ENCODE measurements around the gene SLC51B.
"Not testable (repeated sequence)": the region's sequence is repeated elsewhere in the genome, so short reads cannot be mapped to it uniquely, and the experiment has no call there.

SLC51B gene

GRCh38 chr15:65037309-65037708 lies 7.9 kb upstream of the SLC51B start:
- ChIA-PET POLR2A (no interaction called here), CTCF (no interaction called here)
- no peak for DNase-seq (ENCODE audit: extremely low spot score)
- TF ChIP-seq BHLHE40 (IDR thresholded peaks at IDR 0.05; ENCODE audit: borderline replicate concordance) (no peak), LEF1 (IDR thresholded peaks at IDR 0.05; ENCODE audit: borderline replicate concordance) (no peak), CTBP1 (IDR thresholded peaks at IDR 0.05; ENCODE audit: borderline replicate concordance) (no peak), HDGF (IDR thresholded peaks at IDR 0.05; ENCODE audit: borderline replicate concordance) (no peak), FOXA1 (IDR thresholded peaks at IDR 0.05) (no peak), TARDBP (IDR thresholded peaks at IDR 0.05) (no peak), ARNT (IDR thresholded peaks at IDR 0.05) (no peak), FOXK2 (IDR thresholded peaks at IDR 0.05) (no peak), ELF4 (IDR thresholded peaks at IDR 0.05) (no peak), ZNF384 (IDR thresholded peaks at IDR 0.05) (no peak), SUZ12 (IDR thresholded peaks at IDR 0.05) (no peak), L3MBTL2 (conservative IDR thresholded peaks at IDR 0.05) (no peak), PKNOX1 (IDR thresholded peaks at IDR 0.05) (no peak)

DNA sequence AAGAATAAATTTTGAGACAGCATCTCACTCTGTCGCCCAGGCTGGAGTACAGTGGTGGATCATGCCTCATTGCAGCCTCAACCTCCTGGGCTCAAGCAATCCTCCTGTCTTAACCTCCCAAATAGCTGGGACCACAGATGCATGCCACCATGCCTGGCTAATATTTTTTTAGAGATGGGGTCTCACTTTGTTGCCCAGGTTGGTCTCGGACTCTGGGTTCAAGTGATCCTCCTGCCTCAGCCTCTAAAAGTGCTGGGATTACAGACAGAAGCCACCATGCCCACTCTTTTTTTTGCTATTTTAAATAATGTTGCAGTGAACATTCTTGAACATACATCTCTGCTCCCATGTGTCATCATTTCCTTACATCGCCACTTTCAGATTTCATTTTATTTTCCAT lies 6.8 kb upstream of the SLC51B start:
- CTCF ChIA-PET = interaction anchor here (0.7 kb wide), 1 partner anchor 16 kb away, joined by 4 read pairs; no protein-coding TSS in a partner anchor
- POLR2A ChIA-PET = no interaction called here
- DNase-seq (ENCODE audit: extremely low spot score) = no peak
- TF ChIP-seq TARDBP (IDR thresholded peaks at IDR 0.05) (no peak), FOXM1 (IDR thresholded peaks at IDR 0.05; ENCODE audit: borderline replicate concordance) (no peak), CTBP1 (IDR thresholded peaks at IDR 0.05; ENCODE audit: borderline replicate concordance) (no peak), NFRKB (IDR thresholded peaks at IDR 0.05) (no peak), FOXK2 (IDR thresholded peaks at IDR 0.05) (no peak), SUZ12 (IDR thresholded peaks at IDR 0.05) (no peak), FOXA1 (IDR thresholded peaks at IDR 0.05) (no peak), SP1 (IDR thresholded peaks at IDR 0.05) (no peak), ARNT (IDR thresholded peaks at IDR 0.05) (no peak), L3MBTL2 (conservative IDR thresholded peaks at IDR 0.05) (no peak)

DNA sequence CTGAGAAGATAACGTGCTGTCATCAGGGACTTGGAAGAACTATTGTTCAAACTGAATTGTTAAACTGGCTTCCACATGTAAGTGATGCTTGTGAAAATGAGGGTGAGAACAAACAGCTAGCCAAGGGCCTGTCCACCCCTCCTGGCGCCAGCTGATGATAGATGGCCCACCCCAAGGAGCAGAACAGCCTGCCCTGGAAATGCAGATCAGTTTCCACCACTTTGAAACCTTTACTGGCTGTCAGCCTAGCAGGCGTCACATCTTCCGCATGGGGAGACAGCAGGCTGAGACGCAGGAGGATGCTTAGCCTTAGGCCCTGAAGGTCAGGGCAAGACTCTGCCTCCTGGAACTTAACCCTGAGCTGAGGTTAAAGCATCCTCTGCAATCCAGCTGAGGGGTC lies 6.4 kb upstream of the SLC51B start:
- ChIA-PET CTCF (no interaction called here), POLR2A (no interaction called here)
- TF ChIP-seq ARNT (IDR thresholded peaks at IDR 0.05) (no peak), SP1 (IDR thresholded peaks at IDR 0.05) (no peak), LEF1 (IDR thresholded peaks at IDR 0.05; ENCODE audit: borderline replicate concordance) (no peak), L3MBTL2 (conservative IDR thresholded peaks at IDR 0.05) (no peak), FOXA1 (IDR thresholded peaks at IDR 0.05) (no peak), HDGF (IDR thresholded peaks at IDR 0.05; ENCODE audit: borderline replicate concordance) (no peak), TARDBP (IDR thresholded peaks at IDR 0.05) (no peak), PKNOX1 (IDR thresholded peaks at IDR 0.05) (no peak), BHLHE40 (IDR thresholded peaks at IDR 0.05; ENCODE audit: borderline replicate concordance) (no peak), FOXM1 (IDR thresholded peaks at IDR 0.05; ENCODE audit: borderline replicate concordance) (no peak), ZNF384 (IDR thresholded peaks at IDR 0.05) (no peak), FOXK2 (IDR thresholded peaks at IDR 0.05) (no peak), SUZ12 (IDR thresholded peaks at IDR 0.05) (no peak), CTBP1 (IDR thresholded peaks at IDR 0.05; ENCODE audit: borderline replicate concordance) (no peak)
- DNase-seq (ENCODE audit: extremely low spot score) = no peak

- ChIA-PET POLR2A (no interaction called here), CTCF (no interaction called here)
- no peak for TF ChIP-seq ZNF384 (IDR thresholded peaks at IDR 0.05)
- no peak for TF ChIP-seq ARNT (IDR thresholded peaks at IDR 0.05)
- TF ChIP-seq PKNOX1 (IDR thresholded peaks at IDR 0.05) = no peak
- TF ChIP-seq SUZ12 (IDR thresholded peaks at IDR 0.05) = no peak
- TF ChIP-seq NFRKB (IDR thresholded peaks at IDR 0.05) = no peak
- no peak for TF ChIP-seq FOXK2 (IDR thresholded peaks at IDR 0.05)
- no peak for TF ChIP-seq FOXA1 (IDR thresholded peaks at IDR 0.05)
- no peak for TF ChIP-seq BHLHE40 (IDR thresholded peaks at IDR 0.05; ENCODE audit: borderline replicate concordance)
- TF ChIP-seq L3MBTL2 (conservative IDR thresholded peaks at IDR 0.05) = no peak
- TF ChIP-seq ELF4 (IDR thresholded peaks at IDR 0.05) = no peak
- TF ChIP-seq LEF1 (IDR thresholded peaks at IDR 0.05; ENCODE audit: borderline replicate concordance) = no peak
These were observed 4.7 kb upstream of the SLC51B start for GRCh38 chr15:65040461-65040860.

GRCh38 chr15:65041787-65042186 lies 3.4 kb upstream of the SLC51B start:
- no peak for DNase-seq (ENCODE audit: extremely low spot score)
- ChIA-PET CTCF (no interaction called here), POLR2A (no interaction called here)
- TF ChIP-seq SUZ12 (IDR thresholded peaks at IDR 0.05) (no peak), FOXM1 (IDR thresholded peaks at IDR 0.05; ENCODE audit: borderline replicate concordance) (no peak), SP1 (IDR thresholded peaks at IDR 0.05) (no peak), HDGF (IDR thresholded peaks at IDR 0.05; ENCODE audit: borderline replicate concordance) (no peak), TARDBP (IDR thresholded peaks at IDR 0.05) (no peak), CTBP1 (IDR thresholded peaks at IDR 0.05; ENCODE audit: borderline replicate concordance) (no peak), PKNOX1 (IDR thresholded peaks at IDR 0.05) (no peak)

More at GRCh38 chr15:65040461-65040860, 4.7 kb upstream of the SLC51B start:
- no peak for DNase-seq (ENCODE audit: extremely low spot score)

DNA sequence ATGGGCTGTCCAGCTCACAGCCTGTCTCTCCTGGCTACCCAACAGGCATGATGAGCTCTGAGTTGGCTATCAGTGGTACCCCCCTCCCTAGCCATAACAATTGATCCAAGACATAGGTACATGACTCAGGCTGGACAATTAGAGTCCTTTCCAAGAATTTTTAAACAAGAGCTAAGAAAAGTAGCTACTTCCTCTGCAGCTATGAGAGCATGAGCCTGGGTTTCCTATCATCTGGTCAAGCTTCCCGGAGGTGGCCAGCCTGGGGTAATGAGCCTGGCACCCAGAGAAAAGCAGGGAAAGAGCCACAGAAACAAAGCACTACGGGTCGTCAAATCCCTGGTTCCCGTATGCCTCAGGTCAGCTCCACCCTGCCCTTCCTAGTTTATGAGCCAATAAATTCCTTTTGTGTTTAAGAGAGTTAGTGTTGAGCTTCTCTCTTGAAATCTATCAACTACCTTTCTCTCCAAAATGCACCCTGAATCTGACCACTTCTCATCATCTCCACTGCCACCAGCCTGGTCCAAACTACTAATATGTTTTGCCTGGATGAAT lies 2.3 kb upstream of the SLC51B start:
- ChIA-PET CTCF (interaction anchor here (0.6 to 1.0 kb wide), 3 partner anchors 42 to 458 kb away, joined by 3 to 4 read pairs (median 4); no protein-coding TSS in a partner anchor), POLR2A (interaction anchor here (0.9 kb wide), 1 partner anchor 143 kb away, joined by 3 read pairs; the partner anchor contains the start of gene CLPX)
- no peak for DNase-seq (ENCODE audit: extremely low spot score)
- no peak for TF ChIP-seq SP1 (IDR thresholded peaks at IDR 0.05)
- TF ChIP-seq SUZ12 (IDR thresholded peaks at IDR 0.05) = no peak
- TF ChIP-seq ZNF384 (IDR thresholded peaks at IDR 0.05) = no peak
- TF ChIP-seq L3MBTL2 (conservative IDR thresholded peaks at IDR 0.05) = no peak

GRCh38 chr15:65044218-65044617 lies 969 bp upstream of the SLC51B start:
- DNase-seq (ENCODE audit: extremely low spot score); POLR2A ChIA-PET: not testable (repeated sequence)
- CTCF ChIA-PET = interaction anchor here (0.6 to 0.8 kb wide), 3 partner anchors 10 to 22 kb away, joined by 3 to 4 read pairs (median 3); no protein-coding TSS in a partner anchor

All from HEK293T (cell line).